ENCODE measurements around the gene GEMIN4.
"Not testable (repeated sequence)": the region's sequence is repeated elsewhere in the genome, so short reads cannot be mapped to it uniquely, and the experiment has no call there.

Gene GEMIN4

DNA sequence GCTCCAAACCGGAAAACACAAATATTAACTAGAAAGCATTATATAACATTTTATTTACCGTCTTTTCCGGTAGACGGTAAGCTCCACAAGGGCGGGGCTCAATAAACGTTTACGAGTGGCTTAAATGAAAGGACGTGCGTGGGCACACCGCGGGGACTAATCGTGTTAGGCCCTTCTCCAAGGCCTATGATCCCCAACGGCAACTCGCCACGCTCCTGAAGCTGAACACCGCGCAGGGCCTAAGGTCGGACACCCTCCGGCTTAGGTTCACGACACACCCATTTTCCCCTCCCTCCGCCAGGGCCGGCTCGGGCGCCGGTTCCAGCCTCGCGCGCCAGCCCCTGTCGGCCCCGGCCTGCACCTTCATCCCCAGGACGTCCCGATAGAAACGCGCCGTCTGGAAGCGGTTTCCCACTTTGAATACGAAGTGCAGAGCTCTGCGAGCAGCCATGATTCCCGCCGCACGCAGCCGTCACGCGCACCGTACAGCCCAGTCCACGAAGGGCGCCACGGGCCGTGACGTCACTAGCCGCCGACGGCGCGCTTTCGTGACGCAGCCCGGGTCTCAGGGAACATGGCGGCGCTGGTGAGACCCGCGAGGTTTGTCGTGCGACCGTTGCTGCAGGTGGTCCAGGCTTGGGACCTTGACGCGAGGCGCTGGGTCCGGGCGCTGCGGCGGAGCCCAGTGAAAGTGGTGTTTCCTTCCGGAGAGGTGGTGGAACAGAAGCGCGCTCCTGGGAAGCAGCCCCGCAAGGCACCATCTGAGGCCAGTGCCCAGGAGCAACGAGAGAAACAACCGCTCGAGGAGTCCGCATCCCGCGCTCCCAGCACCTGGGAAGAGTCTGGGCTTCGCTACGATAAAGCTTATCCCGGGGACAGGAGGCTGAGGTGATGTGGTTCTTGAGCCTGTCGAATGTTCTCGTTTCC is 30.0 kb upstream of the GEMIN4 start, which contains the start of the genes GLOD4 and MRM3:
Gene GLOD4 (minus strand): TSS at position 476 of the 927 bp plus-strand sequence. CDS start 25 bp downstream, at position 451.
Gene MRM3 (plus strand): TSS at position 549 of the 927 bp plus-strand sequence. CDS start 26 bp downstream, at position 575.
- DNase-seq, result peak; percentile 41 to 96 (median 84)

DNA sequence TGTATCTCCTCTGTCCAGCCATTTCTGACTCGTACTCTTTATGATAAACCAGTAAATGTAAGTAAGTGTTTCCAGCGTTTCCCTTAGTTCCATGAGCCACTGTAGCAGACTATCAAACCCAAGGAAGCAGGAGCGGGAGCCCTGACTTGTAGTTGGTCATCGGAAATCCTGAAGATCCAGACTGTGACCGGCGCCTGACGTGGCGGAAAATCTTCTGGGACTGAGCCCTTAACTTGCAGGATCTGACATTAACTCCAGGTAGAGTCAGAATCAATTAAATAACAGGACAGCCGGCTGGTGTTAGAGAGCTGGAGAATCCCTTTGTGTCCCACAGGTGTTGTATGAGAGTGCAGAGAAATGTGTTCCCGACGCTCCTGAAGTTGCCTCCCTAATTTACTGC is 26.0 kb upstream of the GEMIN4 start:
- no peak for DNase-seq

DNA sequence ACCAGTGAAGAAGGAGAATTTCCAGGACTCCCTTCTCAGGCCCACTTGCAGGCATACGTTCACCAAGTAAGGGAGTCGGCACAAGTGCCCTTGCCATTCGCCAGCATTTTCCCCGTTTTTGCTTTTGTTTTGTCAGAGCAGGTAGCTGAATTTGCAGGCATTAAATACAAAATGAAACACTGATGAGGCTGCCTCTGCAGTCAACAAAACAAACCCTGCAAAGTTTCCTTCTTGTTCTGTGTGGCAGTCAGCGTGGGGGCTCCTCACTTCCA is 22.2 kb upstream of the GEMIN4 start:
- no peak for DNase-seq

DNA sequence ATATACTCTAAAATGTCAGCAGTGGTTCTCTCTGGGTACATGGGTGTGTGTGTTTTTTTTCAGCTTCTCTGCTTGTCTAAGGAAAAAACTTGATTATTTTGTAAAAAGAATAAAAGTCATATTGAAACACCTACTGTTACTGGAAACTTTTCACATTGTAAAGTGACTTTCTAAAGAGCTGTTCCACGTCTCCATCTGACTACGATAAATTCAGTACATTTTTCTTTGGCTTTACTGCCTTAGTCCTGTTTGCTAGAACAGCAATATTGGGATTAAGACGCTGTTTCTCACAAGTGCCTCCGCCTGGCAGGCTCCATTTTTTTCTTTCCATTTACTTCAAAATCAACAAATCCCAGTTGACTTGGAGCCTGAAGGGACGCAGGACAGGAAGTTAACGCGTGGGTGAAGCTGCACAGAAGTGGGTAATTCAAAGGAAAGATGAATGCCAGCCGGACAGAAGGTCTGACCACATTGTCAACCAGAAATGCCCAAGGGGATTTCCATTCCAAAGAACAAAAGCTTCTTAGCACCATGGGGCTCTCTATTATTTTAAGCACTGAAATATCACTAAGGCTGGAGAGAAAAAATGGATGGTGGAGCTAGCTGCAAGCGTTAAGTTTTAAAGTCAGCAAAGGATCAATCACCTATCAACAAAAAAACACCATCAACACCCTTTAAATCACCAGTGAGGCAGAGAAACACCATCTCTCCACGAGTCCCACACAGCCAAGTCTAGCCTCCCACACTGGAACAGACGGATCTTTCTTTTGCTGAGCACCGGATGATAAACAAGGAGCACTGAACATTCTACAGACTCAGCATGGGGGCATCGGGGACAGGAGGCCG is 21.6 kb upstream of the GEMIN4 start:
- peak in 1 of 56 donors; percentile 8 for DNase-seq

DNA sequence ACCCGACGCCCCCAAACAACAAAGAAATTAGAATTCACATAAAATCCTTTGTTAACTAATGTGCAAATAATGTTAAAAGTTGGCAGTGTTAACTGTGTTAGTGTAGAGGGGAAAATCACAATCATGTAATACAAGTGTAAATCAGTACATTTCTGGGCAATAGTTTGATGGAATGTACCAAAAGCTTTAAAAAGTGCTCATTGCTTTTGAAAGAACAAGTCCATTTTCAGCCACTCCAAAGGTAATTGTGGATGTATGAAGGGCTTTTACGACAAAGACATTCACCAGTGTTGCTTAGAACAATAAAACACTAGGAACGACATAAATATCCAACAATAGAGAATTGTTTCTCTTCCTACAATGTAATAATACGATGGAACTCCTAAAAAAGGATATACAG is 21.0 kb upstream of the GEMIN4 start:
- no peak for DNase-seq

DNA sequence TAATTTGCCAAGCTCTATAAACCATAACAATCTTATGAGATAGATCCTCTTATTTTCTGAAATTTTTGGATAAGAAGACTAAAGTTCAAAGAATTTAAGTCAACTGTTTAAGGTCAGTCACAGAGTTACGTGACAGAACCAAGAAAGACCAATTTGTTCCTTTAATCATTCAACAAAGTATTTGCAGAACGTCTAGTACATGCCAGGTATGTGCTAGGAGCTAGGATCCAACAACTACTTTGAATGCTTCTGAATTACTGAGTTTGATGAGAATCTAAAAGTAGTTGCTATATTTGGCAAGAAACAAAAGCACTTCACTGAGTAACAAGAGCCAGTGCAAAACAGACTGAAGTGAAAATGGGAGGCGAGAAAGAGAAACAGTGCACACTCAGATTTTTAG is 15.0 kb upstream of the GEMIN4 start:
- DNase-seq, result no peak

DNA sequence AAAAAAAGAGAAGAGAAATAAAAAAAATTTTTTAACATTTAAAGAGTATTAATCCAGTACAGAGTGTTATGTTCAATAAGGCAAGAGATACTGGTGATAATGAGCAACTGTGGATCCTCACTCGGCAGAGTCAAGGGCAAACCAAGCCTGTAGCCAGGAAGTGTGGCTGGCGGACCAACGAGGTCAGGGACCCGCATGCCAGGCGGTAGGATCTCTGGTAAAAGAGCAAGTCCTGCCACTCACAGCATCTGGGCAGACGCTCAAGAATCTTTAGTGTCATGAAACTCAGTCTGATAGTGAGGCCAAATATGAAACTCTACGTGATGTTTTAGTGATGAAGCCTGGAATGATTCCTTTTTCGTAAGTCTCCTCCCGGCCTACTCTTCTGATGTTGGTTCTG is 8.3 kb upstream of the GEMIN4 start:
- no peak for DNase-seq

DNA sequence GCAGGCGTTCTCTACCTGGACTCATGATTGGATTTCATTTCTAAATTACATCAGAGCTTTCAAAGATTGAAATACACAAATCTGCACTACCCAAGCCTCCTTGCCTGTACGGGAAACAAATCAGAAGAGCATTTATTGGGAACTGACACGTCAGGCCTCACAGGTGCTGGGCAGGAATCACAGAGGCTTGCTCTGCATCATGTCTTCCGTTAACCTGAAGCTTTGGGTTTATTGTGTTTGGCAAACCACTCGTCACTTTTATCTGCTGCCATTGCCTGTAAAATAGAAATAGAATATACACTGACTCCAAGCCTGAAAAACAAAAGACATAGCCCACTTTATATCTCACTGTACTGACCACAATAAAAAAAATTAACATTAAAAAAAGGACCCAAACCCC is 7.9 kb upstream of the GEMIN4 start:
- DNase-seq, result no peak

DNA sequence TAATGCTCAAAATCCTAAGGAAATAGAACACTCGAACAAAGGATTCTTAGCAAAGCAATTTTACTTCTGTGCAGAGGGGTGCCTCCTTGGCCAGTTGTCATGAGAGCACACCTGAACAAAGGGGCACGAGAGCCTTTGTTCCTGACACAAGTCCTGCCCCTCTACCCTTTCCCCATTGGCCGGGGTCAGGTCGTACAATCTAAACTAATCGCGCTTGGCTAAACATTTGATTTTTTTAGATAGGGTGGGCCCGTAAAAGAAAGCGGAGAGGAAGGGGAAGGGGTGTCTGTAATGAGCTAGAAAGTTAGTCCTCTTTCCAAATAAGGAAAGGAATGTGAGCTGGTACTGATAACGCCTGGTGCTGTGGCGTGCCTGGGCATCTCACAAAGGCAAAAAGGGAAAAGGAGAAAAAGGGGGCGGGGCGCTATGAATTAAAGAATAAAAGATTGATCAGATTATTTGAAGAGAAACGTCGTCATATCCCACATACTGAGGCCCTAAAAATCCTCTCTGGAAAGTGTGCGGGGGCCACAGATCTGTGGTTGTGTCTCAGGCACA is 4.0 kb upstream of the GEMIN4 start:
- DNase-seq, result not testable (repeated sequence)

DNA sequence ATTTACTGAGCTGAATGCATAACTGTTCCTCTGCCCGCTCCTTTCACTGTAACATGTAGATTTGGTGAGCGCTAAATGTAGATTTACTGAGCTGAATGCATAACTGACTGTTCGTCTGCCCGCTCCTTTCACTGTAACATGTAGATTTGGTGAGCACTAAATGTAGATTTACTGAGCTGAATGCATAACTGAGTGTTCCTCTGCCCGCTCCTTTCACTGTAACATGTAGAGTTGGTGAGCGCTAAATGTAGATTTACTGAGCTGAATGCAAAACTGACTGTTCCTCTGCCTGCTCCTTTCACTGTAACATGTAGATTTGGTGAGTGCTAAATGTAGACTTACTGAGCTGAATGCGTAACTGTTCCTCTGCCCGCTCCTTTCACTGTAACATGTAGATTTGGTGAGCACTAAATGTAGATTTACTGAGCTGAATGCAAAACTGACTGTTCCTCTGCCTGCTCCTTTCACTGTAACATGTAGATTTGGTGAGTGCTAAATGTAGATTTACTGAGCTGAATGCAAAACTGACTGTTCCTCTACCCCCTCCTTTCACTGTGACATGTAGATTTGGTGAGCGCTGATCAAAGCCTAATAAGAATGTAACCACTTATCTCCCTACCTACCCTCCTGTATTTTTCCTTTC is 3.4 kb upstream of the GEMIN4 start:
- not testable (repeated sequence) for DNase-seq

DNA sequence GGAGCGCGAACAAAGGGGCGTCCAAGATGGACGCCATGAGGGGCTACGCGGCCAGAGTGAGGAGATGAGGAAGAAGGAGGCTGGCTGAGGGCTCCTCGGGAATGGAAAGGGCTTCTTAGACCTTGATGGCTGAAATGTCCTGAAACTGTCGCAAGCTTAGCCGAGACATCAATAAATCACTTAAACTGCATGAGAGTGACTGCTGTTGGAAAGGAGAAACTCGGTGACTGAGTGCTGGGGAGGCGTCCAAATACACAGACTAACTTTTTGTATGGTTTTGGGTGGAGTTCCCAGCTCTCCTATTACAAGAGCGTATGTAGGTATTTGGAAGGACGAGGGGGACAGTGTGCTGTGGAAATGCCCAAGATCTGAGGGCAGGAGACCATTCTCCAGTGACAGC is 1.4 kb upstream of the GEMIN4 start:
- DNase-seq, result no peak

DNA sequence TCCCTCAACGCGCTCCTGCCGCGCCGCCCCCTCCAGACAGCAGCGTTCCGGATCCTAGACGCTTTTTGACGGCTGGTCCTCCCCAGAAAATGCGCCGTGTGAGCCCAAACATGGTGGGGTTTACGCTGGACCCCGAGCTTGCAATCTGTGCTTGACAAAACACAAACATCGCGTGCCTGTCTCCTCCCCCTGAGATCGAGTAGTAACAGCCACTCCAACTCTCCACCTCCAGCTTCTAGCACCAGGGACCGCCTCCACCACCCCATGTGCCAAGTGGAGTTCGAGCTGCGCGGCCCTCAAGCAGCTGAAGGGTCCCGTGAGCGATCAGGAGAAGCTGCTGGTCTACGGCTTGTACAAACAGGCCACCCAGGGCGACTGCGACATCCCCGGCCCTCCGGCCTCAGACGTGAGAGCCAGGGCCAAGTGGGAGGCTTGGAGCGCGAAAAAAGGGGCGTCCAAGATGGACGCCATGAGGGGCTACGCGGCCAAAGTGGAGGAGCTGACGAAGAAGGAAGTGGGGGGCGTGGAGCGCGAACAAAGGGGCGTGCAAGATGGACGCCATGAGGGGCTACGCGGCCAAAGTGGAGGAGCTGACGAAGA is 656 bp upstream of the GEMIN4 start:
- peak in 17 of 56 donors; percentile 18 to 51 (median 37) for DNase-seq

DNA sequence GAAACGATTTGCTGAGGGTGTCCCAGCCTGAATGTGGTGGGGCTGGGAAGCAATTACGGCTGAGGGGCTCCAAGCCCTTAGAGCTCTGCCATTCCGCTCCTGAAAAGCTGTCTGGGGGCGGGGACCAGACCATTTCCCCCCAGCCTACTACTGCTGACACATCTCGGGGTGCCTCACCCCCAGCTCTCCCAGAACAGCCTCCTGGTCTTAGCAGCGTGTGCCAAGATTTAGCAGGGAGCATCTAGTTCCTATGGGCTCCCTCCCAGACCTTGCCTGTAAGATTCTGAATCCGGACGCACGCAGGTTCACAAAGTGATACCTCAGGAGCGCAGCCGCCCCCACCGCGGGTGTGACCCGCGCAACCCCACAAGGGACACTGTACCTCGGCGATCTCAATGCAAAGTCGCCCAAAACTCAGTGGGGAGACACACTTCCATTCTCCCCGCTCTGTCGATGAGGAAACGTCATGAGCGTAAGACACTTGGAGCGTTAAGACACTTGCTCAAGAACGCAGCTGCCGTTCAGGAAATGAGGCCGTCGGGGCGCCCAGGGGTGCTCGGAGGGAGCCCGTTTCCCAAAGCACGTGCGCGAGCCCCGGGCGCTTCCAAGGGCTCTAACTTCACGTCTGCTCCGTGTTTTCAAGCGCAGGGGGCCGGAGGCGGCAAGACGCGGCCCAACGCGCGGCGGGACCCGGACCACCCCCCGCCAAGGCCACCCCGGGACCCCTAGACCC is 629 bp downstream of the GEMIN4 start:
- peak in 5 of 56 donors; percentile 24 to 55 (median 38) for DNase-seq

DNA sequence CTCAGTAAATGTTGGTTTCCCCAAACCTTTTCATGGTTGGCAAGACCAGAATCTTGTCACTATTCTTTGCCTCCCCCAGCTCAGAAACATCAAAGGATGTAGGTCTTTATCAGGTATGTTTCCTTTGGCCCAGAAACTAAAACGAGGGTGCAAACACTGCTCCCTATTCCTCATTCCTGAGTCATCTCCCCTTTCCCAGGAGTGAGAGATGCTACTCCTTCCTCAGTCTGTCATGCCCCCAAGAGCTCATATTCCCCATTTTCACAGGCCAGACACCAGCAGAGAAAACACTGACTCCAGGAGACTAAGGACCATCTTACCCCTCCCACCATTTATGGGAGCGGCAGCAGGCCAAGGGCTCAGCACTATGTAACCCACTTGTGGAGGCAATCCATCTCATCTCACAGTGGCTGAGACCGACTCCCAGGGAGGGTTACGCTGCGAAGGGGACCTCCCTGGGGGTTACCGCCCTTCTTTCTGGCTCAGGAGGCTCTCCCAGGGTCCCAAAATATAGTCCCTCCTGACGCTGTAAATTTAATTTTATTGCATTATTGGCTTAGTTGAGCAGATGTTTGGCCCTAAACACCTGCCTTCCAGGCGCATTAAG is 1.5 kb downstream of the GEMIN4 start:
- DNase-seq, result no peak

DNA sequence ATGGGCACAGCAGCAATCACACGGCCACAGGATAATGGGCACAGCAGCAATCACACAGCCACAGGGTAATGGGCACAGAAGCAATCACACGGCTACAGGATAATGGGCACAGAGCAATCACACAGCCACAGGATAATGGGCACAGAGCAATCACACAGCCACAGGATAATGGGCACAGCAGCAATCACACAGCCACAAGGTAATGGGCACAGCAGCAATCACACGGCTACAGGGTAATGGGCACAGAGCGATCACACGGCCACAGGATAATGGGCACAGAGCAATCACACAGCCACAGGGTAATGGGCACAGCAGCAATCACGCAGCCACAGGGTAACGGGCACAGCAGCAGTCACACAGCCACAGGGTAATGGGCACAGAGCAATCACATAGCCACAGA is 2.7 kb downstream of the GEMIN4 start:
- DNase-seq, result not testable (repeated sequence)

DNA sequence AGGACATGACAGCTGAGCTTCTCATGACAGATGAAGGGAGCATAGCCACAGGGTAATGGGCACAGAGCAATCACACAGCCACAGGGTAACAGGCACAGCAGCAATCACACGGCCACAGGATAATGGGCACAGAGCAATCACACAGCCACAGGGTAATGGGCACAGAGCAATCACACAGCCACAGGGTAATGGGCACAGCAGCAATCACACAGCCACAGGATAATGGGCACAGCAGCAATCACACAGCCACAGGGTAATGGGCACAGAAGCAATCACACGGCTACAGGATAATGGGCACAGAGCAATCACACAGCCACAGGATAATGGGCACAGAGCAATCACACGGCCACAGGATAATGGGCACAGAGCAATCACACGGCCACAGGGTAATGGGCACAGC is 3.5 kb downstream of the GEMIN4 start:
- not testable (repeated sequence) for DNase-seq

DNA sequence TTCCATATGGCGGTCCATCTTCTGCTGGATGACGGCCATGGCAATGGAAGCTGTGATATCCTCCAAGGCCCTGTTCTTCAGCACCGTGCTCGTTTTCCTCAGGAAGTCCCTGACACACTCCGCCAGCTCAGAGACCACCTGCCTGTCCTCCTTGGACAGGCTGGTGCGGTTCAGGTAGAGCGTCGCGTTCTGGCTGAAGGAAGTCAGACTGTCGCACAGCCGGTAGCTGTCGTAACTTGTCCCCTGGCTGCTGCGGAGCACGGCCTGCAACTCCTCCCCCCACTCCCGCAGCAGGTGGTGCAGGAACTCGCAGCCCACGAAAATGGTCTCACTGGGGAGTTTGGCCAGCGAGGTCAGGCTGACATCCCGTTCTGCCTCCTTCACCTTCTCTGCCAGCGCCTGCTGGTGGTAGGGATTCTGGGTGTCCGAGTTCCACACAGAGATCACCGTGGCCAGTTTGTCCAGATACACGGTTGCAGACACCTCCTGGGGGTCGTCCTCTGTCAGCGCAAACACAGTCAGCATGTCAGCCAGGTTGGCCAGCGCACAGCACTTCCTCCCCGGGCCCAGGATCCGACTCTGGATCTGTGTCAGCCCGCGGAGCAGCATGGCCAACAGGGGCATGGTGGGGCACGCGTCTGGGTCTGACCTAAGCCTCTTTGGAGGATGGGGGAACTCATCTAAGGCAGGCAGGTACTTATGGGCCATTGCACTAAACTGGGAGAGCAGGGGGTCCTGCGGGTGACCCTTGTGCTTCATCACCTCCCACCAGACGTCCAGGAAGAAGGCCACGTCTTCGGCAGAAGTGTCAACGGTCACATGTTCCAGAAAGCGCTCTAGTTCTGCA is 5.1 kb downstream of the GEMIN4 start:
- DNase-seq, result no peak

DNA sequence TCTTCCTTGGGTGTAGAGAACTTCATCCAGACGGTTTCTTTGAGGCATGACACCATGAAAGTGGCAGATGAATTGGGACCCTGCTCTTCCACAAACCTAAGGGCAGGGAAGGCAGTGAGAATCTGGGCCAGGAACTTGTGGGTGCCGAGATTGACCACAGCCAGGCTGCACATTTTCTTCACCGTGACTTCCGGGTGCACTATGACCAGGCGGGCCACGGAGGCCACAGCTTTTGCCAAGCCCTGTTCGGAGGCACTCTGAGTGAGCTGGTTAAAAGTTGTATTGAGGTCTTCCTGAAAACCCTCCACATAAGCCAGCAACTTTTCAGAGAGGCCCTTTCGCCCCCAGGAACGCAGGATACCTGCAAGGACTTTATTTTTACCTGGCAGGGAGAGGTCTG is 5.9 kb downstream of the GEMIN4 start:
- DNase-seq, result no peak

DNA sequence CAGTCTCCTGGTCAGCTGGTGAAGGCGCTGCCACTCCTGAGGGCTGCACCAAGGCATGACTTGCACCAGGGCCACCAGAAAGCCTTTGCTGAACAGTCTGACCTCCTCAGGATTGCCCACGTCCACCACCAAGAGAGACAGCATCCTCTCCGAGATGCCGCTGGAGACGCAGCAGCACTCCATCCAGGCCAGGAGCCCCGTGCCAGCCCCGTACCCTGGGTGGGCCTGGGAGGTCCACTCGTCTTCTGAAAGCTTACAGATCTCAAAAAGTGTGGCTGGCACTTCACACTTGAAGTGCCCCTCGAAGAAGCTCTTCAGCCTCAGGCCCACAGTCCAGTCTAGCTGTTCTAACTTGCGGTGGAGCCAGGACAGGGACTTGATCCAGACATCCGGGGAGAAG is 6.7 kb downstream of the GEMIN4 start:
- DNase-seq, result no peak
